SKM-1 (cell line): ENCODE data around the gene GLB1L.
"Not testable (repeated sequence)": the region's sequence is repeated elsewhere in the genome, so short reads cannot be mapped to it uniquely, and the experiment has no call there.

Experiments
- DNase-seq: peaks from one replicate; lab custom pipeline; 2025; ENCODE audit not compliant: unreplicated experiment; lab: John Stamatoyannopoulos, UW

Gene GLB1L

DNA sequence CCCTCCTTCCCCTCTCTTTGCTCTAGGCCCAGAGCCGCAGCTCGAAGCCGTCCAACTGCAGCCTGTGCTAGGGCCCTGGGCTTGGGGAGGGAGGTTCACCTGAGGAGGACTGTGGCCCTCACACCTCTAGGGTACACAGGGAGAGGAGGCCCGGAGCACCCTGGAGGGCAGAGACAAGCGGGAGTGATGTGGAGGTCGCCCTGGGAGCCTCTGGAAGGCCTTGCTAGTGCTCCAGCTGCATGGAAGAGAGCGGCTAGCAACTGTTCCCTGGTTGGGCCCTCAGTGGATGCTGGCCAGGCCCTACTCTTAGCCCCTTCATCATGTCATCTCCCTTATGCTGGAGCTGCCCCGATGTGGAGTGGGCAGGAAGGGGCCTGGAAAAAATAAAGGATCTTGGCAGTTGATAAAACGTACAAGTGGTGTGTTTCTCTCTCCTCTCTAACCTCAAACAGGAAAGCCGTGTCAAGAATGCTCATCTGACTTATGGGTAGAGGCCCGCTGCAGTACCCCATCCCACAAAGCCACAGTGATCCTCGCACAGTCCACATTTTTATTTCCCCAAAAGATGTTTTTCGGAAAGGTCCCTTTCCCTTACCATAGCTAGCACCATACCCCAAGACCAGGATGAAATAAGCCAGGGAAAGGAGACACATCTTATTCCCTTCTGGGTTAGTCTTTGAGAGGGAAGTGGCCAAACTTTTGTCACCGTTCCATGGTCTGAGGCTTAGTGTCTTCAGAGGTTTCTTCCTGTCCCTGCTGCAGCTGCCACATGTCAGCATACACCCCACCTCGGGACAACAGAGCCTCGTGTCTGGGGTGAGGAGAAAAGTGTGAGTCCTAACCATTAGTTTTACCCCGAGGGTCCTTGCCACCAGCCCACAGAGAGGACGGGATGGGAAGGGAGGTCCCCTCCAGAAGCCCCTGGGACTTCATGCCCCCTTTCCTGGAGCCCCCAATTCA is 35.7 kb downstream of the GLB1L start:
- DNase-seq = no peak

DNA sequence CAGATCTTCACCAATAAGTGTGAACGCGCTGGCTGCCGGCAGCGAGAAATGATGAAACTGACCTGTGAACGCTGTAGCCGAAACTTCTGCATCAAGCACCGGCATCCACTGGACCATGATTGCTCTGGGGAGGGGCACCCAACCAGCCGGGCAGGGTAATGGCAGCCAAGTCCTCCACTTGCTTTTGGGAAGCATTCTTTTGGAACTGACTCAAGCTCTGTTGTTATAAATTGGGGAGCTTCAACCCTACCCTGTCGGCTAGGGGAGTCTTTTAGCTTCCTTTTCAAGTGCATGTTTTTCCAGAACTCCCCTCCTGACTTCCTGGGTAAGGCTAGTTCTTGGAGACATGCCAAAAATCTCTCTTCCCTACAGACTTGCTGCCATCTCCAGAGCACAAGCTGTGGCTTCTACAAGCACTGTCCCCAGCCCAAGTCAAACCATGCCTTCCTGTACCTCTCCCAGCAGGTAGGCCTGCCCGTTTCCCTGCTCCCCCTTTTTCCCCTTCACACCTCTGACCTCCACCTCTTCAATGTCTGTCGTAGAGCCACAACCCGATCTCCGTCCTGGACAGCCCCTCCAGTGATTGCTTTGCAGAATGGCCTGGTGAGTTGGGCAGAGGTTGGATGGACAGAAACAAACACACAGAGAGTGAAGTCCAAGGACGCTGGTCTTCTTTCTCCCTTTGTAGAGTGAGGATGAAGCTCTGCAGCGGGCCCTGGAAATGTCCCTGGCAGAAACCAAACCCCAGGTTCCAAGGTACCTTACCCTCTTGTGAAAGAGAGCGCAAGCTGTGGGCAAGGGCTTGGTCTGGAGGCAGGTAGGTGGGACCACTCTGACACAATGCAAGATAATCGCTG is 37.1 kb downstream of the GLB1L start:
- no peak for DNase-seq

DNA sequence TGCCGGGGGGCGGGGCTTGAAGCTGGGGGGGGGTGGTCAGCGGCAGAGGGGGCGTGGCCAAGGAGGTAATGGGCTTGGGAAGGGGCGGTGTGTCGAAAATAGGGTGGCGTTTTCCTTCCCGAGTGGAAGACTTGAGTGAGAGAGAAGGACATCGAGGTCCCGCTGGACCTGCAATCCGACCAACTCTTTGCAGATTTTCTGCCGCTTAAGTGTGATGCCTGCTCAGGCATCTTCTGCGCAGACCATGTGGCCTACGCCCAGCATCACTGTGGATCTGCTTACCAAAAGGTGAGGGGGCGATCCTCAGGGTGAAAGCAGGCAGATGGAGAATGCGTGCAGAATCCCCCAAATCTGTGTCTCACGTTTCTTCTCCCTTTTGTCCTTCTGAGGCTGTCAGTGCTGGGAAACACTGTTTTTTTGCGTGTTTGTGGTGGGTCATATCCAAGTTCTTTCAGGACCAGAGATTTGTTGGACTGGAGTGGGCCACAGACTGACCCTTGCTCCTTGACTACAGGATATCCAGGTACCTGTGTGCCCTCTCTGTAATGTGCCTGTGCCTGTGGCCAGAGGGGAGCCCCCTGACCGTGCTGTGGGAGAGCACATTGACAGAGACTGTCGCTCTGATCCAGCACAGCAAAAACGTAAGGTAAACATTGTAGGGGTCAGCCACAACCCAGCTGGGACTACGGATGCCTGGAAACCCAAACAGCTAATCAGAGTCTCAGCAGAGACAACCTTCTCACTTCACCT is 37.9 kb downstream of the GLB1L start:
- no peak for DNase-seq

DNA sequence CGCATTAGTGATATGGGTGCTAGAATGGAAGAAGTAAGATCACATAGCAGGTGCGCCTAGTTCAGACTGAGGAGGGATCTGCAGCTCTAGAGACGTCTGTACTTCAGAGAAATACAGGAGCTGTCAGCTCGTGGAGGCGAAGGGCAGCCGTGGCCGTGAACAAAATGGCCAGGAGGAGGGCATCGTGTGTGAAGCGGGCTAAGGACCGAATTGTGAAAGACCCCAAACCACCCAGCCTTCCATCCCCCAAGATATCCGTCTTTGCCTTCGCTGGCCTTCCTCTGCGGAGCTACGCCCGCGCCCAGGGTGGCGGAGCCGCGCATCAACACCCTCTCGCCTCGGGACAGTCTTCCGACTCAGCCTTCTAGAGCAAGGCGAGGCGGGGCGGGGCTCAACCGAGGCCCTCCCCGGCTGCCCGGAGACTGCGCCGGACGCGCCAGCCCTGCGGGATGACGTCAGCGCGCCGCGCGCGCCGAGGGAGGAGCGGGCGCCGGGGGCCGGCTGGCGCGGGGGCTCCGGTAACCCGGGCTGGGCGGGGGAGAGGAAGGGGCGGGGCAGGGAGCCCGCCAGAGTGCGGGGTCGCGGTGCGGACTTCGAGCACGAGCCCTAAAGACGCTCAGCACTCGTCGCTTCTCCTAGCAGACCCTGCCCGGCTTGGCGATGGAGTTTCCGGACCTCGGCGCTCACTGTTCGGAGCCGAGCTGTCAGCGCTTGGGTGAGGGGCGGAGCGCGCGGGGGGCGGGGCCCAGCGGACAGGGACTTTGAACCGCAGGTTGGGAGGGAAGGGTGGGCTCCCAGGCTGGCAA is 38.7 kb downstream of the GLB1L start, which contains the start of gene ZFAND2B:
Gene ZFAND2B (plus strand): TSS at position 455 of the 806 bp plus-strand sequence. CDS start 206 bp downstream, at position 661.
- peak; percentile 80 for DNase-seq

DNA sequence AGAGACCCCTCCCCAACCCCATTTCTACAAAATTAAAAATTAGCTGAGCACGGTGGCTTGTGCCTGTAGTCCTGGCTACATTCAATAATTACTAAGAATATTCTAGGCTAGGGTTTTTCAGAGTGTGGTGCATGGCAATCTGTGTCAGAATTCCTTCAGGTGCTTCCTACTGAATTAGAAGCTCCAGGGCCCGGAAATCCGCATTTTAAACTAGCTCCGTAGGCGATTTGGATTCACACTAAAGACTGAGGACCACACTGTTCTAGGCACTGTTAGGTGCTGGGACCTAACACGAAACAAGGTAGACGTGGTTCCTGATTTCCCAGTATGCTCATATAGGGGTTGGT is 39.3 kb downstream of the GLB1L start:
- no peak for DNase-seq

DNA sequence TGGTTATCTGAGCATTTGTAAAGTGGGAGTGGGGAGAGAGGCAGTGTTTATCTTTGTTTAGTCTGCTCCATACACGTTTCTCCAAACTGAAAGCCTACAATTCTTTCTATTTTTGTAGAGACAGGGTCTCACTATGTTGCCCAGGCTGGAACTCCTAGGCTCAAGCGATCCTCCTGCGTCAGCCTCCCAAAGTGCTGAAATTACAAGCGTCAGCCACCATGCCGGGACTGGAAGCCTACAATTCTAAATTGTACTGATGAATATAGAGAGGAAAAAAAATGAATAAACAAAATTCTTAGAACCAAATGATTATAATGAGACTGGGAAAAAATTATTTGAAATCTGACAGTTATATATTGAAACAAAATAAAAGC is 40.1 kb downstream of the GLB1L start:
- DNase-seq = no peak

DNA sequence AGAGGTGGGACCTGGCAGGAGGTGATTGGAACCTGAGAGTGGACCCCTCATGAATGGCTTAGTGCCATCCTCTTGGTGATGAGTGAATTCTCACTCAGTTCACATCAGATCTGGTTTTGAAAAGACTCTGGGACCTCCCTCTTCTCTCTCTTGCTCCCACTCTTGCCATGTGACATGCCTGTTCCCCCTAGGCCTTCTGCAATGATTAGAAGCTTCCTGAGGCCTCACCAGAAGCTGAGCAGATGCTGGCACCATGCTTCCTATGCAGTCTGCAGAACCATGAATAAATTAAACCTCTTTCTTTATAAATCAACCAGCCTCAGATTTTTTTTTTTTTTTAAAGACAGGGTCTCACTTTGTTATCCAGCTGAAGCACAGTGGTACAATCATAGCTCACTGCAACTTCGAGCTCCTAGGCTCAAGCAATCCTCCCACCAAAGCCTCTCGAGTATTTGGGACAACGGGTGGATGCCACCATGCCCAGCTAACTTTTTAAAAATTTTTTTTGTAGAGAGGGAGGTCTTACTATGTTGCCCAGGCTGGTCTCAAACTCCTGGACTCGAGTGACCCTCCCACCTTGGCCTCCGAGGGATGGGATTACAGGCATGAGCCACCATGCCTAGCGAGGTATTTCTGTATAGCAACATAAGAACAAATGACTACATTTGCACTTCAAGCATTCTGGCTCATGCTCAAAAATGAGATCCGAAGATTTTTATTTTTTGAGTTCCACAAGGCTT is 40.6 kb downstream of the GLB1L start:
- no peak for DNase-seq

DNA sequence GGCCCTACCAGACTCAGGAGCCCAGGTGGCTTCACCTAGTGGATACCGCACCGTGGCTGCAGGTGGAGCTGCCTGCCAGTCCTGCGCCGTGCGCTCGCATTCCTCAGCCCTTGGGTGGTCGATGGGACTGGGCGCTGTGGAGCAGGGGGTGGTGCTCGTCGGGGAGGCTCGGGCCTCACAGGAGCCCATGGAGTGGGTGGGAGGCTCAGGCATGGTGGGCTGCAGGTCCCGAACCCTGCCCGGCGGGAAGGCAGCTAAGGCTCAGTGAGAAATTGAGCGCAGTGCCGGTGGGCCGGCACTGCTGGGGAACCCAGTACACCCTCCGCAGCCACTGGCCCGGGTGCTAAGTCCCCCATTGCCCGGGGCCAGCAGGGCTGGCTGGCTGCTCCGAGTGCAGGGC is 43.9 kb downstream of the GLB1L start:
- DNase-seq = not testable (repeated sequence)

DNA sequence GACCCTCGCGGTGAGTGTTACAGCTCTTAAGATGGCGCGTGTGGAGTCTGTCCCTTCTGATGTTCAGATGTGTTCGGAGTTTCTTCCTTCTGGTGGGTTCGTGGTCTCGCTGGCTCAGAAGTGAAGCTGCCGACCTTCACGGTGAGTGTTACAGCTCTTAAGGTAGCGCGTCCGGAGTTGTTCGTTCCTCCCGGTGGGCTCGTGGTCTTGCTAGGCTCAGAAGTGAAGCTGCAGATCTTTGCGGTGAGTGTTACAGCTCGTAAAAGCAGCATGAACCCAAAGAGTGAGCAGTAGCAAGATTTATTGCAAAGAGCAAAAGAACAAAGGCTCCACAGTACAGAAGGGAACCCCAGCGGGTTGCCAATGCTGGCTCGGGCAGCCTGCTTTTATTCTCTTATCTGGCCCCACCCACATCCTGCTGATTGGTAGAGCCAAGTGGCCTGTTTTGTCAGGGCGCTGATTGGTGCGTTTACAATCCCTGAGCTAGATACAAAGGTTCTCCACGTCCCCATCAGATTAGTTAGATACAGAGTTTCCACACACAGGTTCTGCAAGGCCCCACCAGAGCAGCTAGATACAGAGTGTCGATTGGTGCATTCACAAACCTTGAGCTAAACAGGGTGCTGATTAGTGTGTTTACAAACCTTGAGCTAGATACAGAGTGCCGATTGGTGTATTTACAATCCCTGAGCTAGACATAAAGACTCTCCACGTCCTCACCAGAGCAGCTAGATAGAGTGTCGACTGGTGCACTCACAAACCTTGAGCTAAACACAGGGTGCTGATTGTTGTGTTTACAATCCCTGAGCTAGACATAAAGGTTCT is 44.5 kb downstream of the GLB1L start:
- not testable (repeated sequence) for DNase-seq

DNA sequence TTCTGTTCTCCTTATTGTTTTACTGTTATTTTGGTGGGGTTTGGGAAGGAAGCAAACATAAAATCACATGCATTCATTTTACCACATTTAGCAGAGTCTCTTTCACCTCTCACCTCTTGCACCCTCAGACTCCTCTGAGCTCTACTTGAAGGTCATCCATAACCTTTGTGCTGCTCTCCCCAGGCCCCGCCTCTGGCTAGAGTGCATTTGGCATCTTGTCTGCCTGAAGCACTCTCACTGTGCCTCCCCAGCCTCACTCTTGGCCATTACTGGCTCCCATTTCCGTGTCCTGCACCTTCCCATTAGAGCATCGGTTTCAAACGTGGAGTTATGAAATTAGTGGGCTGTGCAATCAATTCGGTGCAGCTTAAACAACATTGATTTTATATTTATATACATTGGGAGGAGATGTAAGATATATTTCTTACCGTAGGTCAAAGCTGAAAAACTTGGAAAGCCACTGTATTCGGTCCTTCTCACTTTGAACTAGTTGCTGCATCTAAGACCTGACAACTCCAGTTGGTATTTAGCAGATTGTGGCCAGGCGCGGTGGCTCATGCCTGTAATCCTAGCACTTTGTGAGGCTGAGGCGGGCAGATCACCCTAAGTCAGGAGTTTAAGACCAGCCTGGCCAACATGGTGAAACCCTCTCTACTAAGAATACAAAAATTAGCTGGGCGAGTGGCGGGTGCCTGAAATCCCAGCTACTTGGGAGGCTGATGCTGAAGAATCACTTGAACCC is 45.6 kb downstream of the GLB1L start:
- no peak for DNase-seq

DNA sequence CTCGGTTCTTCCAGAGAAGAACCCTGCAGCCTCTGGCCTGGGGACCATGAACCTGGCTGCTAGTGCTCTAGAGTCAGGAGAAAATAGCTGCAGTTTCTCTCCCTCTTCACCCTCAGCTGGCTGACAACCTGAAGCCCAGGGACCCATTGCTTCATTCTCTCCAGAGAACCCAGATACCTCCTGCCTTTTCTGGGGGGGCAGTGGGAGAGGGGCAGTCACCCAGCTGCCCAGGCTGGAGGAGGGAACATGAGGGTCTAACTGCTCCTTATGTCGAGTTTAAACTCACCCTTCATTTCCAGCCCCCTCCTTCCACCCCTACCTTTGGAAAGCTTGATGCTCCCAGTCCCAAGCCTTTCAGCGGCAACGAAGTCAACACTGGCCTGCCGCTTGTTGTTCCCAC is 46.3 kb downstream of the GLB1L start:
- no peak for DNase-seq

DNA sequence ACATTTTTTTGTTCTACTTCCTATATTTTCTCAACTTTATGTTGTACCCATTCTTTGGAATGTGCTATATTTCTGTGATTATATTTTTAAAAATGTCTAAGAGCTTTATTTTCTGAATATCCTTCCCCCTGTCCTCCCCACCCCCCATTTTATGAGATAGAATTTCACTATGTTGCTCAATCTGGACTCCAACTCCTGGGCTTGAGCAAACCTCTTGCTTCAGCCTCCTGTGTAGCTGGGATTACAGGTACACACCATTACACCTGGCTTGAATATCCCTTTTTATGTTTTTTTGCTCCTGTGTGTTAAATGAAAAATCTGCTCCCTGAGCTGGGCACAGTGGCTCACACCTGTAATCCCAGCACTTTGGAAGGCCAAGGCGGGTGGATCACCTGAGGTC is 47.9 kb downstream of the GLB1L start:
- DNase-seq = no peak

DNA sequence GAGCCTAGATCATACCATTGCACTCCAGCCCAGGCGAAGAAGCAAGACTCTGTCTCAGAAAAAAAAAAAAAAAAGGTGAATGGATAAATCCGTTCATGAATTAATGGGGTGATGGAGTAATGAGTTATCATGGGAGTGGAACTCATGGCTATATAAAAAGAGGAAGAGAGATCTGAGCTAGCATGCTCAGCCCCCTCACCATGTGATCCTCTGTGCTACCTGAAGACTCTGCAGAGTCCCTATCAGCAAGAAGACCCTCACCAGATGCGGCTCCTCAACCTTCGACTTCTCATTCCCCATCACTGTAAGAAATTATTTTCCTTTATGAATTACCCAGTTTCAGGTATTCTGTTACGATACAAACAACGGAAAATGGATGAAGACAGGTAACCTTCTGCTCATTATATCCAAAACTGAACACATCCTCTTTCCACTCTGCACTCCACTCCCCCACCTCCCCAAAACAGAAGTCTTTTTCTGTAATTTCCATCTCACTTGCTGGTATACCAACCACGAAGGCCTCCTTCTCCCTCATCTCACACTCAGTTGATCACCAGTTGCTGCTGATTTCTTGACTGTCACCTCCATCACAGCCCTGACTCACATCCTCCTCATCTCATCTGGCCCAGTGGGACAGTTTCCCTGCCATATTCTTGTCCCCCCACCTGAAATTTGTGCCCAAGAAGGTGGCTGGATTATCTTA is 58.3 kb downstream of the GLB1L start:
- no peak for DNase-seq
